Loucy (cell line): ENCODE data around the gene PSMD2.

Source experiments
- H2AFZ ChIP-seq: fragments of 200-600 bp; sonication (generic); 2 replicates; pipeline ENCODE4 v1.6.0; 2016; ENCODE audit warnings: antibody characterized with exemption, mild to moderate bottlenecking, low read length, moderate library complexity
- H3F3A ChIP-seq: fragments of 200-600 bp; 2 replicates; pipeline ENCODE4 v1.6.0; 2016; ENCODE audit warnings: antibody characterized with exemption, low read depth, mild to moderate bottlenecking
- H3K27me3 ChIP-seq: fragments of 200-600 bp; sonication (generic); 2 replicates; pipeline ENCODE4 v1.6.1; 2014; ENCODE audit warnings: low read length, mild to moderate bottlenecking; ENCODE audit not compliant: insufficient read depth, poor library complexity, severe bottlenecking
- H3K36me3 ChIP-seq: fragments of 200-600 bp; sonication (generic); 2 replicates; pipeline ENCODE4 v1.6.1; 2016; ENCODE audit warnings: low read length; ENCODE audit not compliant: insufficient read depth
- H3K4me1 ChIP-seq: fragments of 200-600 bp; sonication (generic); 2 replicates; pipeline ENCODE4 v1.5.1; 2014; ENCODE audit warnings: low read length, mild to moderate bottlenecking; ENCODE audit not compliant: insufficient read depth, poor library complexity, severe bottlenecking
- H3K4me2 ChIP-seq: fragments of 200-600 bp; sonication (generic); 2 replicates; pipeline ENCODE4 v1.6.0; 2014; ENCODE audit warnings: antibody characterized with exemption, low read length, low read depth, mild to moderate bottlenecking; ENCODE audit not compliant: poor library complexity, severe bottlenecking
- H3K4me3 ChIP-seq: fragments of 200-600 bp; sonication (generic); 2 replicates; pipeline ENCODE4 v1.5.1; 2014; ENCODE audit warnings: low read length, mild to moderate bottlenecking, mixed read lengths; ENCODE audit not compliant: poor library complexity, severe bottlenecking
- H3K79me2 ChIP-seq: fragments of 200-600 bp; sonication (generic); 2 replicates; pipeline ENCODE4 v1.6.1; 2014; ENCODE audit warnings: low read length; ENCODE audit not compliant: insufficient read depth
- H3K9ac ChIP-seq: fragments of 200-600 bp; sonication (generic); 2 replicates; pipeline ENCODE4 v1.6.0; 2014; ENCODE audit warnings: mild to moderate bottlenecking, low read depth, low read length, moderate library complexity; ENCODE audit not compliant: poor library complexity, severe bottlenecking
- H3K9me2 ChIP-seq: fragments of 200-600 bp; sonication (generic); replicated peaks from 2 replicates; pipeline ENCODE4 v1.6.1; 2016; ENCODE audit warnings: low read depth, low read length, mixed read lengths
- H3K9me3 ChIP-seq: fragments of 200-600 bp; sonication (generic); 2 replicates; pipeline ENCODE4 v1.6.1; 2014; ENCODE audit warnings: mild to moderate bottlenecking, antibody characterized with exemption, low read length, low read depth; ENCODE audit not compliant: insufficient read depth
- H4K20me1 ChIP-seq: fragments of 200-600 bp; sonication (generic); 2 replicates; pipeline ENCODE4 v1.6.0; 2014; ENCODE audit warnings: antibody characterized with exemption, low read length, mild to moderate bottlenecking; ENCODE audit not compliant: insufficient read depth, poor library complexity, severe bottlenecking
- EZH2phosphoT487 ChIP-seq: fragments of 200-600 bp; IDR thresholded peaks from 2 replicates; pipeline ENCODE4 v1.6.1; 2018; ENCODE audit warnings: antibody characterized with exemption, mild to moderate bottlenecking, moderate library complexity, borderline replicate concordance
- TF ChIP-seq, protein P1 (sequence below): fragments of 200-600 bp; sonication (generic); conservative IDR thresholded peaks from 2 replicates; pipeline ENCODE4 v1.5.1; 2014; ENCODE audit warnings: mild to moderate bottlenecking, antibody characterized with exemption, low read length

PSMD2 gene

DNA sequence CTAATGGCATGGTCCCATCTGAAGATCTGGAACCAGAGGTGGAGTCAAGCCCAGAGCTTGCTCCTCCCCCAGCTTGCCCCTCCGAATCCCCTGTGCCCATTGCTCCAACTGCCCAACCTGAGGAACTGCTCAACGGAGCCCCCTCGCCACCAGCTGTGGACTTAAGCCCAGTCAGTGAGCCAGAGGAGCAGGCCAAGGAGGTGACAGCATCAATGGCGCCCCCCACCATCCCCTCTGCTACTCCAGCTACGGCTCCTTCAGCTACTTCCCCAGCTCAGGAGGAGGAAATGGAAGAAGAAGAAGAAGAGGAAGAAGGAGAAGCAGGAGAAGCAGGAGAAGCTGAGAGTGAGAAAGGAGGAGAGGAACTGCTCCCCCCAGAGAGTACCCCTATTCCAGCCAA is 22.6 kb downstream of the PSMD2 start:
- Histone ChIP-seq H3K36me3 (peaks cover 89% of the 10 kb centered on the region), H3K27me3 (no peaks in the 10 kb centered on the region), H3K9me3 (no peaks in the 10 kb centered on the region), H3K9ac (no peak overlapping the region), H2AFZ (no peak overlapping the region), H3K9me2 (no peaks in the 10 kb centered on the region), H3K4me1 (peaks cover 23% of the 10 kb centered on the region), H4K20me1 (peaks cover 79% of the 10 kb centered on the region), H3F3A (no peaks in the 10 kb centered on the region), H3K4me3 (no peak overlapping the region), H3K79me2 (peaks cover 62% of the 10 kb centered on the region), H3K4me2 (no peak overlapping the region)
- no peak for TF ChIP-seq EZH2phosphoT487
- TF ChIP-seq, protein P1, sequence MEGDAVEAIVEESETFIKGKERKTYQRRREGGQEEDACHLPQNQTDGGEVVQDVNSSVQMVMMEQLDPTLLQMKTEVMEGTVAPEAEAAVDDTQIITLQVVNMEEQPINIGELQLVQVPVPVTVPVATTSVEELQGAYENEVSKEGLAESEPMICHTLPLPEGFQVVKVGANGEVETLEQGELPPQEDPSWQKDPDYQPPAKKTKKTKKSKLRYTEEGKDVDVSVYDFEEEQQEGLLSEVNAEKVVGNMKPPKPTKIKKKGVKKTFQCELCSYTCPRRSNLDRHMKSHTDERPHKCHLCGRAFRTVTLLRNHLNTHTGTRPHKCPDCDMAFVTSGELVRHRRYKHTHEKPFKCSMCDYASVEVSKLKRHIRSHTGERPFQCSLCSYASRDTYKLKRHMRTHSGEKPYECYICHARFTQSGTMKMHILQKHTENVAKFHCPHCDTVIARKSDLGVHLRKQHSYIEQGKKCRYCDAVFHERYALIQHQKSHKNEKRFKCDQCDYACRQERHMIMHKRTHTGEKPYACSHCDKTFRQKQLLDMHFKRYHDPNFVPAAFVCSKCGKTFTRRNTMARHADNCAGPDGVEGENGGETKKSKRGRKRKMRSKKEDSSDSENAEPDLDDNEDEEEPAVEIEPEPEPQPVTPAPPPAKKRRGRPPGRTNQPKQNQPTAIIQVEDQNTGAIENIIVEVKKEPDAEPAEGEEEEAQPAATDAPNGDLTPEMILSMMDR: no peak

DNA sequence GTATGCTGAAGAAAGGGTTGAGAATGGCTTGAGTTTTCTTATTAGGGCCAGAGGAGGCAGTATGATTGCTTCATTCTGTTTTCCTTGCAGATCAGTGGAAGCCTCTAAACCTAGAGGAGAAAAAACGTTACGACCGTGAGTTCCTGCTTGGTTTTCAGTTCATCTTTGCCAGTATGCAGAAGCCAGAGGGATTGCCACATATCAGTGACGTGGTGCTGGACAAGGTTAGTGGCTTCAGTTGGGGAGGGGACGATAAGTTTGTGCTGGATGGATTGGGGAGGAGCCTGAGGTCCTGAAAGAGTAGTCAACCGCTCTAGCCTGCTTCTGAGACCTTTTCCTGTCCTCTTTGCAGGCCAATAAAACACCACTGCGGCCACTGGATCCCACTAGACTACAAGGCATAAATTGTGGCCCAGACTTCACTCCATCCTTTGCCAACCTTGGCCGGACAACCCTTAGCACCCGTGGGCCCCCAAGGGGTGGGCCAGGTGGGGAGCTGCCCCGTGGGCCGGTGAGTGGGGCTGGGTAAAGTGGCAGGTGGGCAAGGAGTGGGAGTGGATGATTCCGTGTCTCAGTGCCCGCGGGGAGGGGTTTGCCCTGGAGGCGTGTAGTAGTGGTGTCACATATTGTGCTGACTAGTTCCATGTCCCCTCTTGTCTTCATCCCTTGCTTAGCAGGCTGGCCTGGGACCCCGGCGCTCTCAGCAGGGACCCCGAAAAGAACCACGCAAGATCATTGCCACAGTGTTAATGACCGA is 23.9 kb downstream of the PSMD2 start:
- Histone ChIP-seq H3K9me3 (no peaks in the 10 kb centered on the region), H3K4me3 (no peak overlapping the region), H3F3A (no peaks in the 10 kb centered on the region), H3K4me1 (peaks cover 11% of the 10 kb centered on the region), H3K4me2 (no peak overlapping the region), H3K9ac (no peak overlapping the region), H3K27me3 (no peaks in the 10 kb centered on the region), H4K20me1 (peaks cover 66% of the 10 kb centered on the region), H3K9me2 (no peaks in the 10 kb centered on the region), H3K79me2 (peaks cover 50% of the 10 kb centered on the region), H3K36me3 (peaks cover 92% of the 10 kb centered on the region), H2AFZ (no peak overlapping the region)
- TF ChIP-seq EZH2phosphoT487: no peak
- TF ChIP-seq, protein P1: no peak

DNA sequence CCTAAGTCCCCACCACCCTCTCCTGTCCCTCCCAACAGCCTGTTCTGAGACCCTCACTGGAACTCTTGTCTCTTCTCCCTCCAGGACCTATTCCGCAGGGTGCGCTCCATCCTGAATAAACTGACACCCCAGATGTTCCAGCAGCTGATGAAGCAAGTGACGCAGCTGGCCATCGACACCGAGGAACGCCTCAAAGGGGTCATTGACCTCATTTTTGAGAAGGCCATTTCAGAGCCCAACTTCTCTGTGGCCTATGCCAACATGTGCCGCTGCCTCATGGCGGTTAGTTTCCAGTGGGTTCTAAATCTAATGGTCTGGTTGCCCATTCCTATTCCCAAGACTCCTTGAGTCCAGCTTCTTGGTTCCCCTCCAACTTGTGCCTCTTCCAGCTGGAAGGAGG is 24.7 kb downstream of the PSMD2 start:
- peaks cover 9% of the 10 kb centered on the region for H3K4me1 ChIP-seq
- TF ChIP-seq, protein P1: no peak
- TF ChIP-seq EZH2phosphoT487: no peak
- no peaks in the 10 kb centered on the region for H3F3A ChIP-seq
- peaks cover 59% of the 10 kb centered on the region for H4K20me1 ChIP-seq
- no peaks in the 10 kb centered on the region for H3K9me3 ChIP-seq
- peaks cover 42% of the 10 kb centered on the region for H3K79me2 ChIP-seq
- H3K9ac ChIP-seq: no peak overlapping the region
- H2AFZ ChIP-seq: no peak overlapping the region
- H3K4me3 ChIP-seq: no peak overlapping the region
- H3K4me2 ChIP-seq: no peak overlapping the region
- H3K9me2 ChIP-seq: no peaks in the 10 kb centered on the region
- no peaks in the 10 kb centered on the region for H3K27me3 ChIP-seq
- peaks cover 96% of the 10 kb centered on the region for H3K36me3 ChIP-seq
